ENCODE measurements around the gene ZNF580. TPM values are rescaled to one million over a fixed set of nuclear protein-coding genes. Genes with fewer than 3 reads are reported as not detected.

The ZNF580 gene
- total RNA-seq, 1 donor: 6.5 TPM

DNA sequence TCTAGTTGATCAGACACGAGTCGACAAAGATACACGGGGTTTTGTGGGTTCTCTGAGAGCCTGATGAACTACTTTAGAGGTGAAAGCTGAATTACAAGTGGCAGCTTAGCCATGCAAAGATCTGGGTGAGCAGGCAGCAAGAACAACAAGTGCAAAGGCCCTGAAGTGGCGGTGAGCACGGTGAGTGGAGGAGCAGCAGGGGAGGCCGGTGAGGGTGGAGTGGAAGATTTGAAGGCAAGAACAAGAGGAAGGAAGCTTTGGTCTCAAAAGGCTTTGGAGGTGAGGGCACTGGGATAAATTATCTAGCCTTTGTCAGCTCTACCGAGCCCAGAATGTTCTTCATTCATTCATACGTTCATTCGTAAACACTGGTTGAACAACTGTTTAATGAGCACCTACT is 34.0 kb upstream of the ZNF580 start:
- Histone ChIP-seq H4K20me1 (ENCODE audit: insufficient read depth, low read length) (peaks cover 26% of the 10 kb centered on the region), H3K4me1 (ENCODE audit: insufficient read depth, low read length) (peaks cover 12% of the 10 kb centered on the region), H3K27me3 (ENCODE audit: insufficient read depth, low read length) (no peaks in the 10 kb centered on the region), H3K36me3 (ENCODE audit: insufficient read depth, low read length) (peaks cover 11% of the 10 kb centered on the region), H3K9me3 (ENCODE audit: low read depth, low read length) (peaks cover 6% of the 10 kb centered on the region), H3K4me3 (ENCODE audit: insufficient read depth, low read length) (peak overlapping the region; percentile 97), H3K79me2 (ENCODE audit: insufficient read depth, low read length) (peaks cover 58% of the 10 kb centered on the region), H3K4me2 (ENCODE audit: insufficient read depth, low read length) (peak overlapping the region; percentile 100), H3K27ac (ENCODE audit: low read depth, low read length) (no peak overlapping the region), H2AFZ (ENCODE audit: low read length) (no peak overlapping the region)
- peak; percentile 11 for DNase-seq (ENCODE audit: insufficient read length, low spot score, missing footprints)
- TF ChIP-seq, protein P1, sequence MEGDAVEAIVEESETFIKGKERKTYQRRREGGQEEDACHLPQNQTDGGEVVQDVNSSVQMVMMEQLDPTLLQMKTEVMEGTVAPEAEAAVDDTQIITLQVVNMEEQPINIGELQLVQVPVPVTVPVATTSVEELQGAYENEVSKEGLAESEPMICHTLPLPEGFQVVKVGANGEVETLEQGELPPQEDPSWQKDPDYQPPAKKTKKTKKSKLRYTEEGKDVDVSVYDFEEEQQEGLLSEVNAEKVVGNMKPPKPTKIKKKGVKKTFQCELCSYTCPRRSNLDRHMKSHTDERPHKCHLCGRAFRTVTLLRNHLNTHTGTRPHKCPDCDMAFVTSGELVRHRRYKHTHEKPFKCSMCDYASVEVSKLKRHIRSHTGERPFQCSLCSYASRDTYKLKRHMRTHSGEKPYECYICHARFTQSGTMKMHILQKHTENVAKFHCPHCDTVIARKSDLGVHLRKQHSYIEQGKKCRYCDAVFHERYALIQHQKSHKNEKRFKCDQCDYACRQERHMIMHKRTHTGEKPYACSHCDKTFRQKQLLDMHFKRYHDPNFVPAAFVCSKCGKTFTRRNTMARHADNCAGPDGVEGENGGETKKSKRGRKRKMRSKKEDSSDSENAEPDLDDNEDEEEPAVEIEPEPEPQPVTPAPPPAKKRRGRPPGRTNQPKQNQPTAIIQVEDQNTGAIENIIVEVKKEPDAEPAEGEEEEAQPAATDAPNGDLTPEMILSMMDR (IDR thresholded peaks at IDR 0.05; ENCODE audit: extremely low read depth, low read depth, low read length): no peak

DNA sequence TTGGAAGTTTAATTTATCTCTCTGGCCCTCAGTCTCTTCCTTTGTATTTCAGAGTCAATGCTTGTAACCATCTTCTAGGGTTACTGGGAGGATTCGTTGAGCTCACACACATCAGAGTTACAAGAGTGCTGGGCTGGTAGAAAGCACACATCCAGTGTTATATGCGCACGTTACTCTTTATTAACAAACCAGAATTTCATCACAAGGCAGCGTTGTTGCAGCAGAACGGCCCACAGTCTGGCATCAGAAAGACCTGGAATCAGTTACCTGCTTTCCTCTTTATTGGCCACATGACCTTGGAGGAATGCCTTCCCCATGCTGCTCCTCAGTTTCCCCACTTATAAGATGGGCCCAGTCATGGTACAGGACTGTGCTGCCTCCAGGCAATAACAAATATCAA is 31.5 kb upstream of the ZNF580 start:
- H3K79me2 ChIP-seq (ENCODE audit: insufficient read depth, low read length): peaks cover 64% of the 10 kb centered on the region
- peaks cover 34% of the 10 kb centered on the region for H4K20me1 ChIP-seq (ENCODE audit: insufficient read depth, low read length)
- no peak overlapping the region for H2AFZ ChIP-seq (ENCODE audit: low read length)
- DNase-seq (ENCODE audit: insufficient read length, low spot score, missing footprints): peak; percentile 43
- H3K9me3 ChIP-seq (ENCODE audit: low read depth, low read length): peaks cover 6% of the 10 kb centered on the region
- TF ChIP-seq, protein P1 (IDR thresholded peaks at IDR 0.05; ENCODE audit: extremely low read depth, low read depth, low read length): no peak
- H3K4me2 ChIP-seq (ENCODE audit: insufficient read depth, low read length): no peak overlapping the region
- H3K4me3 ChIP-seq (ENCODE audit: insufficient read depth, low read length): no peak overlapping the region
- H3K27me3 ChIP-seq (ENCODE audit: insufficient read depth, low read length): no peaks in the 10 kb centered on the region
- no peak overlapping the region for H3K27ac ChIP-seq (ENCODE audit: low read depth, low read length)
- H3K36me3 ChIP-seq (ENCODE audit: insufficient read depth, low read length): peaks cover 11% of the 10 kb centered on the region
- H3K4me1 ChIP-seq (ENCODE audit: insufficient read depth, low read length): peaks cover 12% of the 10 kb centered on the region

DNA sequence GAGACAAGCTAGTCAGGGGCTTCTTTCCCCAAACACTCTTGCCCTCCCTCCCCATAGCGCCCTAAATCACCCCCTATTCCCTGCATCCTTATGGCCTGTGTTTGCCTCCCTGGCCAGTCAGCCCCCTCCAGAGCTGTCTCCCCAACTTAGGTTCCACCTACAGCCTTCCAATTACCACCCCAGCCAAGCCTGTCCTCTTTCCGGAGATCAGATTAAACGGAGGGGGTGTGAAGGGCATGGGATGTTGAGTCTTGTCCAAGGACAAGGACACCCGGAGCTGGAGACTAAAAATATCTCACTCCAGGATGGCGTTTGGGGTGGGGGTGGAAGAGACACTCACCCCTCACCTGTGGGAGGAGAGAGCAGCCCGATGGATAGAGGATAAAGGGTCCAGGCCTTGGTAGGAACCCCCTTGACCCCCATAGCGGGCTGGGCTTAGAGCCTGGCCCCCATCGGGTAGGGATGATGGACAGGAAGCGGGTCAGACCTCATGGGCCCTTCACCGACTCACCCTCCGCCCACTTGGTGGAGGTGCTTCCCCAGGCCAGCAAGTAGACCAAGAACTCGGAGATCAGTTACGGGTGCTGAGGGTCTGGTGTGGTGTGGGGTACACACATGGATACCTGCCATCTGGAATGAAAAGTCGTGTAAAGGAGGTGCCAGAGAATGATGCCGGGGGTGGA is 29.4 kb upstream of the ZNF580 start:
- peaks cover 31% of the 10 kb centered on the region for H4K20me1 ChIP-seq (ENCODE audit: insufficient read depth, low read length)
- peaks cover 6% of the 10 kb centered on the region for H3K4me1 ChIP-seq (ENCODE audit: insufficient read depth, low read length)
- no peaks in the 10 kb centered on the region for H3K27me3 ChIP-seq (ENCODE audit: insufficient read depth, low read length)
- no peak overlapping the region for H3K4me2 ChIP-seq (ENCODE audit: insufficient read depth, low read length)
- H3K27ac ChIP-seq (ENCODE audit: low read depth, low read length): no peak overlapping the region
- H3K9me3 ChIP-seq (ENCODE audit: low read depth, low read length): peaks cover 6% of the 10 kb centered on the region
- TF ChIP-seq, protein P1 (IDR thresholded peaks at IDR 0.05; ENCODE audit: extremely low read depth, low read depth, low read length): no peak
- H3K36me3 ChIP-seq (ENCODE audit: insufficient read depth, low read length): peaks cover 15% of the 10 kb centered on the region
- H2AFZ ChIP-seq (ENCODE audit: low read length): no peak overlapping the region
- DNase-seq (ENCODE audit: insufficient read length, low spot score, missing footprints): peak; percentile 67
- no peak overlapping the region for H3K4me3 ChIP-seq (ENCODE audit: insufficient read depth, low read length)
- H3K79me2 ChIP-seq (ENCODE audit: insufficient read depth, low read length): peaks cover 59% of the 10 kb centered on the region

DNA sequence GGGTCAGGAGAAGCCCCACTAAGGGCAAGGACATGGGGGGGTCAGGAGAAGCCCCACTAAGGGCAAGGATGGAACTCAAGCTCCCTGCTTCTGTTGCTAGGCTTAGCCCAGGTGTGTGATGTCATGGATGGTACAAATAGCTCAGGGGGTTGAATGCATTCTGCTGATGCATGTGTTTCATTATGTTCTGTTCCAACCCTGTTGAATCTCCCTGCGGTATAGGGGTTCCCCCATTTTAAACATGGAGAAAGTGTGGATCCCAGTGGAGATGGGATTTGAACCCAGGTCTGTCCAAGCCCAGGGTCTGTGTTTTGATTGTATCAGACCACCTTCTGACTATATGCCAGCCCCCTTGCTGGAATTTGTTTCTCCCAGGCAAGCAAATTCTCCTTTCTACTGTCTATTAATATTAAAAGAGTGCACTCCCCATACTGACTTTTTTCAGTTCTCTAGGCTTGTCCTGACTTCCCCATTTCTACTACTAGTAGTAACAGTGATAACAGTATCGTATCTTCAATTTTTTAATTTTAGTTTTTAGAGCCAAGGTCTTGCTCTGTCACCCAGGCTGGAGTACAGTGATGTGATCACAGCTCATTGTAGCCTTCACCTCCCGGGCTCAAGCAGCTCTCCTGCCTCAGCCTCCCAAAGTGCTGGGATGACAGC is 28.7 kb upstream of the ZNF580 start:
- TF ChIP-seq, protein P1 (IDR thresholded peaks at IDR 0.05; ENCODE audit: extremely low read depth, low read depth, low read length): no peak
- H3K4me3 ChIP-seq (ENCODE audit: insufficient read depth, low read length): no peak overlapping the region
- DNase-seq (ENCODE audit: insufficient read length, low spot score, missing footprints): peak; percentile 29
- no peak overlapping the region for H3K27ac ChIP-seq (ENCODE audit: low read depth, low read length)
- H2AFZ ChIP-seq (ENCODE audit: low read length): no peak overlapping the region
- no peak overlapping the region for H3K4me2 ChIP-seq (ENCODE audit: insufficient read depth, low read length)
- no peaks in the 10 kb centered on the region for H3K27me3 ChIP-seq (ENCODE audit: insufficient read depth, low read length)
- peaks cover 26% of the 10 kb centered on the region for H4K20me1 ChIP-seq (ENCODE audit: insufficient read depth, low read length)
- peaks cover 15% of the 10 kb centered on the region for H3K36me3 ChIP-seq (ENCODE audit: insufficient read depth, low read length)
- no peaks in the 10 kb centered on the region for H3K4me1 ChIP-seq (ENCODE audit: insufficient read depth, low read length)
- H3K9me3 ChIP-seq (ENCODE audit: low read depth, low read length): peaks cover 6% of the 10 kb centered on the region
- H3K79me2 ChIP-seq (ENCODE audit: insufficient read depth, low read length): peaks cover 52% of the 10 kb centered on the region
